Effector memory CD4-positive, alpha-beta T cell (primary cell): Measurements from ENCODE around the gene ADGRL4.
"Not testable (repeated sequence)": the region's sequence is repeated elsewhere in the genome, so short reads cannot be mapped to it uniquely, and the experiment has no call there.

Experiments
- DNase-seq, 3 donors: peaks; one replicate each; pipeline ENCODE4 v3.0.0-alpha.2; 2020
- H3K27ac ChIP-seq: 2 replicates; pipeline ENCODE4 v1.7.0; 2013; ENCODE audit warnings: mild to moderate bottlenecking, low read length, moderate library complexity; ENCODE audit not compliant: insufficient read depth, poor library complexity, severe bottlenecking
- H3K27me3 ChIP-seq: replicated peaks from 2 replicates; pipeline ENCODE4 v1.7.0; 2013; ENCODE audit warnings: mild to moderate bottlenecking, low read length; ENCODE audit not compliant: insufficient read depth, control insufficient read depth, poor library complexity, severe bottlenecking
- H3K36me3 ChIP-seq: 2 replicates; pipeline ENCODE4 v1.7.0; 2013; ENCODE audit warnings: mild to moderate bottlenecking, low read length, moderate library complexity; ENCODE audit not compliant: control insufficient read depth, insufficient read depth
- H3K4me1 ChIP-seq: 2 replicates; pipeline ENCODE4 v1.7.0; 2013; ENCODE audit warnings: low read length, mild to moderate bottlenecking; ENCODE audit not compliant: control insufficient read depth, insufficient read depth, poor library complexity, severe bottlenecking
- H3K4me3 ChIP-seq: 2 replicates; pipeline ENCODE4 v1.7.0; 2013; ENCODE audit warnings: low read length, low read depth, mild to moderate bottlenecking; ENCODE audit not compliant: insufficient read depth, poor library complexity, severe bottlenecking
- H3K9me3 ChIP-seq: 2 replicates; pipeline ENCODE4 v1.7.0; 2013; ENCODE audit warnings: mild to moderate bottlenecking, low read length, moderate library complexity; ENCODE audit not compliant: control insufficient read depth

ADGRL4 gene

DNA sequence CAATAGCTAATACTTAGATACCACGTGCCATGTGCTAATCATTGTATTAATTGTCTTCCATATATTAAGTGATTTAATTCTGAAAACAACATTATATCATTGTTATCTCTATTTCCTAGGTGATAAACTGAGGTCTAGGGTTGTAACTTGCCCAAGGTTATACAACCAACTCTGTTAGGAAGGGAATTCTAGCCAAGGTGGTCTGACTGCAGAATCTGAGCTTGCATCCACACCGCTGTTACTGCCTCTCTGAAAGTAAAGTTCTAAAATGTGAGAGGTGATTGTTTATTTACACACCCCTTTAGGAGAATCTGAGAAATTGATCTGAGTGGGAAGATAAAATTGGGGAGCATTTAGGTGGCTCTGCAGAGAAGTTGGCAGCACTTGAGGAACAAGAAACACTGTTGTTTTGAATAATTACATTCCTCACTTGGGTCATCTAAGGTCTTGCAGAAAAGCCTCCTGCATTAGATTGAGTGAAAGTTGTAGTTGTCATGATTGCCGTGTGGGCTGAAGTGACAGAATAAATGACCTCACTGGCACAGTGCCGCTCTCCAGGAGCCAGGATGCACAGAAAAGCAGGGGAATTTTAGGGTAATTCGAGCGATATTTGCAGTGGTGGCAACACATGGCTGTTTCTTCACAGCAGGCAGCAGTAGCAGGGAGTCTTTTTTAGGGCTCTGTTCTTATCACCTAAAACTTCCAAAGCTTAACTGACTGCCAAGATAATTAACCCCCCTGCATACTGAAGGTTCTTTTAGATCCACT is 121.7 kb downstream of the ADGRL4 start:
- H3K9me3 ChIP-seq, result no peaks in the 10 kb centered on the region
- no peak overlapping the region for H3K4me3 ChIP-seq
- no peaks in the 10 kb centered on the region for H3K36me3 ChIP-seq
- H3K4me1 ChIP-seq, result no peaks in the 10 kb centered on the region
- DNase-seq, result no peak
- no peaks in the 10 kb centered on the region for H3K27me3 ChIP-seq
- no peak overlapping the region for H3K27ac ChIP-seq

DNA sequence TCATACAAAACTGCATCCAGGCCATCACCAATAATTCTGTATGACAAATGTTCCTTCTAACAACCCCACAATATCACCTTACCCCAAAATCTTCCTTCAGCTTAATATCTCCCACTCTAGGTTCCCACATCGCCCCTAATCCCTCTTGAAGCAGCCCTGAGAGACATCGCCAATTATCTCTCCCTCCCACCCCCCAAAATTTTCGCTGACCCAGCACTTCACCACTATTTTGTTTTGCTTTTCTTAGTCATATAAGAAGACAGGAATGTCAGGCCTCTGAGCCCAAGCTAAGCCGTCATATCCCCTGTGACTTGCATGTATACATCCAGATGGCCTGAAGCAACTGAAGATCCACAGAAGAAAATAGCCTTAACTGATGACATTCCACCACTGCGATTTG is 126.3 kb downstream of the ADGRL4 start:
- no peak overlapping the region for H3K4me3 ChIP-seq
- no peaks in the 10 kb centered on the region for H3K27me3 ChIP-seq
- H3K4me1 ChIP-seq, result no peaks in the 10 kb centered on the region
- no peaks in the 10 kb centered on the region for H3K9me3 ChIP-seq
- no peak for DNase-seq
- no peak overlapping the region for H3K27ac ChIP-seq
- no peaks in the 10 kb centered on the region for H3K36me3 ChIP-seq

DNA sequence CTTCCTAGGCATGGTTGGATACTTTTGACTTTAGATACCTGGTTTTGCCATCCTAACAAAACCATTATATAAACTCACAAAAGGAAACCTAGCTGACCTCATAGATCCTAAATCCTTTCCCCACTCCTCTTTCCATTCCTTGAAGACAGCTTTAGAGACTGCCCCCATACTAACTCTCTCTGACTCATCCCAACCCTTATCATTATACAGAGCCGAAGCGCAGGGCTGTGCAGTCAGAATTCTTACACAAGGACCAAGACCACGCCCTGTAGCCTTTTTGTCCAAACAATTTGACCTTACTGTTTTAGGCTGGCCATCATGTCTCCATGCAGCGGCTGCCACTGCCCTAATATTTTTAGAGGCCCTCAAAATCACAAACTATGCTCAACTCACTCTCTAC is 130.5 kb downstream of the ADGRL4 start:
- H3K4me3 ChIP-seq, H3K36me3 ChIP-seq, H3K27me3 ChIP-seq, H3K4me1 ChIP-seq, DNase-seq, H3K27ac ChIP-seq, H3K9me3 ChIP-seq: not testable (repeated sequence)

DNA sequence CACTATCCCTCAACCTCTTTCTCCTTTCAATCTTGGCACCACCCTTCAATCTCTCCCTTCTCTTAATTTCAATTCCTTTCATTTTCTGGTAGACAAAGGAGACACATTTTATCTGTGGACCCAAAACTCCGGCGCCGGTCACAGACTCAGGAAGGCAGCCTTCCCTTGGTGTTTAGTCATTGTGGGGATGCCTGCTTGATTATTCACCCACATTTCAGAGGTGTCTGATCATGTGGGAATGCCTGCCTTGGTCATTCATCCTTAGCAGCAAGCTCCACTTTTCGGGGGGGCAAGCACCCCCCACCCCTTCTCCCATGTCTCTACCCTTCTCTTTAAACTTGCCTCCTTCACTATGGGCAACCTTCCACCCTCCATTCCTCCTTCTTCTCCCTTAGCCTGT is 133.7 kb downstream of the ADGRL4 start:
- H3K36me3 ChIP-seq, H3K27me3 ChIP-seq, H3K9me3 ChIP-seq, H3K4me1 ChIP-seq, DNase-seq, H3K27ac ChIP-seq, H3K4me3 ChIP-seq: not testable (repeated sequence)

DNA sequence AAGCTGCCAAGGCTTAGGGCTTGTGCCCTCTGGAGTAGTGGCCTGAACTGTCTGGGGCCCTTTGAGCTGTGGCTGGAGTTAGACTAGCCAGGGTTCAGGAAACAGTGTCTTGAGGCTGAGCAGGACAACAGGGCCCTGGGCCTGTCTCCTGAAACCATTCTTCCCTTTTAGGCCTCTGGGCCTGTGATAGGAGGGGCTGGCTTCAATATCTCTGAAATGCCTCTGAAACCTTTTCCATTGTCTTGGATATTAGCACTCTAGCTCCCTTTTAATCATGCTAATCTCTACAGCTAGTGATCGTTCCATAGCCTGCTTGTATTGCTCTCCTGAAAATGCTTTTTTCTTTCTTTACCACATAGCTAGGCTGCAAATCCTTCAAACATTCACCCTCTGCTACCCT is 135.3 kb downstream of the ADGRL4 start:
- H3K4me3 ChIP-seq, result no peak overlapping the region
- DNase-seq, result no peak
- H3K9me3 ChIP-seq, result no peaks in the 10 kb centered on the region
- no peaks in the 10 kb centered on the region for H3K27me3 ChIP-seq
- H3K4me1 ChIP-seq, result no peaks in the 10 kb centered on the region
- H3K36me3 ChIP-seq, result no peaks in the 10 kb centered on the region
- H3K27ac ChIP-seq, result no peak overlapping the region

DNA sequence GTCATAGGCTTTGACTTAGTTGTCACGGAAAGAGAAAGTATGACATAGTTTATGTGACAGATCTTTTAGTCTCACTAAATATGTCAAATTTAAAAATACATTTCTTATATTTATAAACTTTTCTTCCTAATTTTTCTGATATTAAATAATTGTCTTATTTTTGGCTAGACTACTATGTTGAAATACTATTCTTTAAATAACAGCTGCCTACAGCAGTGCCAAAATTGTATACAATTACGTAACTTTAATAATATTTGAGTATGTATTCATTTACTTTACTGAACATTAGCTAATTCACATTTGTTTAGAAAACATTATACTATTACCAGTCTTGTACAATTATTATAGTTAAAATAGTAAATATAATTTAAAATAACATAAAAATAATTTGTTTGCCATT is 137.4 kb downstream of the ADGRL4 start:
- H3K27ac ChIP-seq, result no peak overlapping the region

DNA sequence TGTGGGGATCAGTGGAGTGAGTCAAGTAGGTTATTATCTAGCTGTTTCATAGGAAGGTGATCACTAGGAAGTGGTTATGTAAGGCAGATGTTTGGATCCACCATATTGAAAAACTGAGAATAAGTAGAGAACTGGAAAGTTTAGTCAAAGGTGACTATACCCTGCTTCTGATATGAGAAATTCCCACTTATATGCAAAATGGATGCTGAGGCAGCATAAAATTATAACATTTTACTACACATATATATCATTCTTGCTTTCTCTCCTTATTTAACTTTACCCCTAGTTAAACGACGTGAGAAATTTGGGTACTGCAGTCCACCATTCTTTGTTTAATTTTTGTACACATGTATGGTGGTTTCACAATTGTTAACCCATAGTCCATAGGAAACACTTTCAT is 142.4 kb downstream of the ADGRL4 start:
- no peak overlapping the region for H3K4me3 ChIP-seq

More for the DNA sequence above, 137.4 kb downstream of the ADGRL4 start:
- DNase-seq, result no peak
- no peaks in the 10 kb centered on the region for H3K4me1 ChIP-seq
- no peak overlapping the region for H3K4me3 ChIP-seq
- no peaks in the 10 kb centered on the region for H3K27me3 ChIP-seq
- H3K36me3 ChIP-seq, result no peaks in the 10 kb centered on the region
- no peaks in the 10 kb centered on the region for H3K9me3 ChIP-seq

DNA sequence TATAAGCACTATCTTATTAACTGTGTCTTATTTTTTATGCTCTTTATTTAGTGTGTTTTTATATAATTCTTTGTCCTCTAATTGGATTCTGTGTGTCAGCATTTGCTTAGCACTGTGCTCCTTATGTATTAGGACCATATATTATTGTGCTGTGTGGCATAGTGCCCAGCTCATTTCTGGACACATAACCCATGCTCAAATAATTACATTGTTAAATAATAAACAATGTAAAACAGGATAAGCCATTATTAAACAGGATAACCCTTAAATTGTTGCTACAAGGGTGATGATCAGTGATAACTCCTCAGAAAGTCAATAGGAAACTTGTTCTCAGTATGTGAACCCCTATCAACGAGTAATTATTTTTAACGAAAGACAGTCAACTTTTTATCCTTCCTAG is 150.4 kb downstream of the ADGRL4 start:
- Histone ChIP-seq H3K9me3 (no peaks in the 10 kb centered on the region), H3K36me3 (no peaks in the 10 kb centered on the region), H3K27ac (no peak overlapping the region), H3K4me3 (no peak overlapping the region), H3K27me3 (no peaks in the 10 kb centered on the region), H3K4me1 (no peaks in the 10 kb centered on the region)
- DNase-seq, result no peak

More for the DNA sequence above, 142.4 kb downstream of the ADGRL4 start:
- Histone ChIP-seq H3K36me3 (no peaks in the 10 kb centered on the region), H3K9me3 (no peaks in the 10 kb centered on the region), H3K27ac (no peak overlapping the region), H3K4me1 (no peaks in the 10 kb centered on the region), H3K27me3 (no peaks in the 10 kb centered on the region)
- DNase-seq, result no peak

DNA sequence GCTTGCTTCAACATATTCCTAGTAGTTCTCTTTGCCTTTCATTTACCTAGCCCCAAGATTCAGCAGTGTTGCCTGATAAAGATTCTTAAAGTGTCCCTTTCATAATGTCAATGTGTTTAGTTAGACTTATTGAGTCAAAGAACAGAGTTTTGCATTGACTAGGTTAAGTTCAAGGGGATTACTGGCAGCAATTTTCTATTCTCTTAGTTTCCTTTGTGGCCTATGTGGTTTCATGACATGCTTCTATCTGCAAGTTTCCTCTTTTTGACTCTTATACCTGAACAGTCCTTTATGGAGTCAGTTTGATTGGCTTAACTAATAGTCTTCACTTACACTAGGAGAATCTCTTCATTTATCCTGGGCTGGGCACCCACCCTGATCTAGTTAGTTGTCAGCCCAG is 151.3 kb downstream of the ADGRL4 start:
- Histone ChIP-seq H3K9me3 (no peaks in the 10 kb centered on the region), H3K4me1 (no peaks in the 10 kb centered on the region), H3K27me3 (no peaks in the 10 kb centered on the region), H3K4me3 (no peak overlapping the region), H3K36me3 (no peaks in the 10 kb centered on the region), H3K27ac (no peak overlapping the region)
- no peak for DNase-seq

DNA sequence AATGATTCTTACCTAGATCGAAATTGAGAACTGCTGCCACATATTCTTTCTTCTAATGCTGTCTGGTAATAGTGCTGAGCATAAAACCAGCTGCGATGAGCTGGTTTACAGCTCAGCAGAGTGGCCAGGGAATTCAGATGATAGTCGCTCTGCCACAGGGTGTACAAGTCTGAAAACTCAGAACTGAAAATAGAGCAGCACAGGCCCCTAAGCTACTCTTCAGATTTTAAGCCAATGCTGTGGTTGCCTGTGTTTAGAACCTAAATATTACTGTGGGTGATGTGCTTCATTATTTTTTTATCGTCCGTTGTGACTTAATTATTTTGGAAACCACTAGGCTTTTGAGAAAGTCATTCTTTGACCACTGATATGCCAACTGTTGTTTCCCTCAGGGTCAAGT is 152.0 kb downstream of the ADGRL4 start:
- H3K4me1 ChIP-seq, result no peaks in the 10 kb centered on the region
- DNase-seq, result no peak
- H3K36me3 ChIP-seq, result no peaks in the 10 kb centered on the region
- no peaks in the 10 kb centered on the region for H3K27me3 ChIP-seq
- H3K27ac ChIP-seq, result no peak overlapping the region
- H3K9me3 ChIP-seq, result no peaks in the 10 kb centered on the region
- no peak overlapping the region for H3K4me3 ChIP-seq
